NCI-H2227 (cell line): ENCODE data around the gene MEF2D.

Experiments
- DNase-seq: peaks from one replicate; lab custom pipeline; 2025; ENCODE audit not compliant: unreplicated experiment; lab: John Stamatoyannopoulos, UW

MEF2D gene

DNA sequence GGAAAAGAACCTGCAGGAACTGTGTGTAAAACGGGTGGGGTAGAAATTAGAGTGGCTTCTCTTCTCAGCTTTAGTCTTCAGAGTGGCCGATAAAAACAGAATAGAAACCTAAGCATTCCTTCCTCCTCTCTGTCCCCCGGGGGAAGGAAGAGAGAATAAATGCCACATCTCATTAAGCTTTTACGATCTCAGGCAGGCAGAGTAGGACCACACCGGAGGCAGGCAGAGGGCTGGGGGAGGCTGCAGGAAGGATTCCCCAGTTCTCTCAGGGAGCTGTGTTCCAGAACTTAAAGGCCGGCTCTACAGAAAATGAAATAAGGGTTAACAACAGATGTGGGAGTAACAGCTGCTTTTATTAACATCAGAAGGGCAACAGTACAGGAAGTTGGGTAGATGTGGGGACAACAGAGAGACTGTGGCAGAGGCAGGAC is 24.5 kb upstream of the MEF2D start:
- DNase-seq: no peak

GRCh38 chr1:156524481-156524869 is 23.9 kb upstream of the MEF2D start:
- no peak for DNase-seq

DNA sequence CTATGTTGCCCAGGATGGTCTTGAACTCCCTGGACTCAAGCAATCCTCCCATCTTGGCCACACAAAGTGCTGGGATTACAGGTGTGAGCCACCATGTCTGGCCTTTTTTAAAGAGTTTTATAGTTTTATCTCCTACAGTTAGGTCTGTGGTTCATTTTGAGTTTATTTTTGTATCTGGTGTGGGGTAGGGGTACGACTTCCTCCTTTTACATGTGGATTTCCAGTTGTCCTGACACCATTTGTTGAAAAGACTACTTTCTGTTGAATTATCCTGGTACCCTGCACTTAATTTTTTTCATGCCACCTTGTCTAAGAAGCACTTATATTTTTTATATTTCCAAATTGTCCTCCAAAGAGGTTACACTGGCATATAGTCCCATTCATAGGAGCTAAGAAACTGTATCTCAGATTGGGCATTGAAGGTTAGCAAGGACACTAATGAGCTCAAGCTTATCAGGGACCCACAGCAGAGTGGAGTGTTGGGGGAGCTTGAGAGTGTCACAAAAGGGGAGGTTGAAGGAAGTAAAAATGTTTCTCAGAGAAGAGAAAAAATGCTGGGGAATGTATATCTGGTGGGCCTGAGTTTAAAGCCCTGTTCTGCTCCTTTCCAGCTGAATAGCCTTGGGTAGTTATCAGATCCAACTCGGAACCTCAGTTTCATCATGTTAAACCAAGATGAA is 23.4 kb upstream of the MEF2D start:
- no peak for DNase-seq

- no peak for DNase-seq
Measured at GRCh38 chr1:156522443-156522970, 21.9 kb upstream of the MEF2D start.

- no peak for DNase-seq
Measured at GRCh38 chr1:156517748-156518147, 17.2 kb upstream of the MEF2D start.

DNA sequence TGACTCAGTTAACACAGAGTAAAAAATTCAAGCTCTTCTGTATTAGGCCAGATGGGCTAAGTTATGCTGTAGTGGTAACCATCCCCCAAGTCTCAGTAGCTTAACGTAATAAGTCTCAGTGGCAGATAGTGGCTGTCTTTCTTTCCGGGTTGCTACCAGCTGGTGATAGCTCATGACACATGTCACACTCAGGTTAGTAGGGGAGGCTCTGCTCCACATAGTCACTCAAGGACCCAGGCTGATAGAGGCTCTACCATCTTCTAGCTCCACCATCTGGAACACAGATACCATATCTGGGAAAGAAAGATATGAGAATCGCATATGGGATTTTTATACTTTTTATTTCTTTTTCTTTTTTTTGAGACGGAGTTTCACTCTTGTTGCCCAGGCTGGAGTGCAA is 16.2 kb upstream of the MEF2D start:
- no peak for DNase-seq

GRCh38 chr1:156515956-156516355 is 15.4 kb upstream of the MEF2D start:
- no peak for DNase-seq

DNA sequence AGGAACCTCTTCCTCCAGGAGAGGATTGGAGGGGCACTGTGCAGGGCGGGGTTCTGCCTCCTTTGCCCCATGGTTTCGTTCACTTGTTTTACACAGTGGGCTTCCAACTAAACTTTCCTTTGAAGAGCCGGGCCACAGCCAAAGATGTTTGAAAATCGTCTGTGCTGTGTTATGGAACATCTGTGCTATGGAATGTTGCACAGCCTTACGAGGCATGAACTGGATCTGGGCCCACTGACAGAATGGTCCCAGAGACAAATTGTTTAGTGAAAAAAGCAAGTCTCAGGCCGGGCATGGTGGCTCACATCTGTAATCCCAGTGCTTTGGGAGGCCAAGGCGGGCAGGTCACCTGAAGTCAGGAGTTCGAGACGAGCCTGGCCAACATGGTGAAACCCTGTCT is 12.6 kb upstream of the MEF2D start:
- no peak for DNase-seq

GRCh38 chr1:156511644-156512043 is 11.1 kb upstream of the MEF2D start:
- DNase-seq: no peak

GRCh38 chr1:156510709-156511108 is 10.1 kb upstream of the MEF2D start:
- DNase-seq: no peak

DNA sequence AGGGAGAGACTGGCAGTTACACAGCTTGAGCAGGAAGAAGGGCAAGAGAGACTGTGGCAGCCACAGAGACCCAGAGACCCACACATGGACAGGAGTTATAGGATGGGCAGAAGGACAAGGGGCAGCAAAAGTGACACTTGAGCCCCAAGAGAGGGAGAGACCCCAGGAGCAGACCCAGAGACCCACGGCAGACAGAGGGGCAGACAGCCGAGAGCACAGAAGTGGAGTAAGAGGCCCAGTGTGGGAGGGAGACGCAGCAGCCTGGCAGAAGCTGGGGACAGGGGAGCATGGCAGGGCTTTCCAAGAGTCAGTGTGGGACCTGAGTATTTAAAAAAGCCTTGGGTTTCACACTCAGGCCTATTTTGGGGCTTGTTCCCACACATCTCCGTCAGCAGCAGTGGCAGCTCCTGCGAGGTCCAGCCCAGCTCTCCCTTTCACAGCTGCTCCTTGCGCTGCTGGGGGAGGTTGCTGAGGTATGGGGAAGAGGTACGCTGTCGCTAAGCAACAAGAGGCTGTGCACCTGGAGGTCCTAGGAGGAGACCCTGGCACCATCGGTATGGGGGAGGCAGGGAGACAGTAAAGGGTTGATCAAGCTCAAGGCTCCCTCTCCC is 9.0 kb upstream of the MEF2D start:
- DNase-seq: peak; percentile 15

DNA sequence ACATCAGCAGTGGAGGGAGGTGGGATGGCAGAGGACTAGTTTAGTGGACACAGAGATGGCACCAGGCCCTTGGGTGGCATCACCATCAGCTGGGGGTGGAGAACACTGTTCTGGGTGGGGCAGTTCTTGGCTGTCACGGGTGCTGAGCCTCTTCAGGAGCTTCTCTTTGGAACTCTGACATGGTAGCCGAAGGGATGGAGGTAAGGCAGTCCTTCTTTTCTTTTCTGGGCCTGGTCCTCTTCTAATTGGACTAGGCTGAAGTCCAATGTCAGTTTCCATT is 8.3 kb upstream of the MEF2D start:
- DNase-seq: no peak

DNA sequence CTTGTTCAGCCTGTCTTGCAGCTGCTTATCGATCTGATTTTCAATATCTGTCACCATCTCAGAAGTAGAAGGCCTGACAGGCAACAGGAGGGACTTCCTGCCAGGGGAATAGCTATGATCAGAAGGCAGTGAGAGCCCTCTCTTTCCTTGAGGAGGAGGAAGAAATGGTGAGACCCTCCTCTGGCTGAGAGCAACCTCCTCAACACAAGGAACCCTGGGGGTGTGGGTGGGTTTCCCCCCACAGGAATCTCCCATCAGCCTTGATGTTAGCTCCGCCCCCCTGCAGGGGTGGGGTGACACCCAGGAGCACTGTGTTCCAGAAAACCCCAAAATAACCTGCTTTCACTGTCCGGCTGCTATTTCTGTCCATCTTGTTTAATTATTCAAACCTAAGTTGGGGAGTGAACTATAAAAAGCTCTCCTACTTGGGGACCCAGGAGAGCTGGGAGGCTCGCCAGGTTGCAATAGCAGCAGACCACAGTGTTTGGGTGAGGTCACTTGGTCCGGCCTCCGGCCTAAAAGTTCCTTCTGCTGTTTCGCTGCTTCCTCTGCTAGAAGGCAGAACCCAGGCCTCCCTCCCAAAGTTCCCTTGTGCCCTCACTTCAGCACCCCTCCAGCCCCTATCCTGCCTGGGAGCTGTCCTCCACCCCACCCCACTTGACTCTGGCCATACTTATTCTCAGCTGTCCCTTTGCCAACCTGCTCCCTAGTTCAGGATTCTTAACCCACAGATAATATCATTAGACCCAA is 7.8 kb upstream of the MEF2D start:
- no peak for DNase-seq

DNA sequence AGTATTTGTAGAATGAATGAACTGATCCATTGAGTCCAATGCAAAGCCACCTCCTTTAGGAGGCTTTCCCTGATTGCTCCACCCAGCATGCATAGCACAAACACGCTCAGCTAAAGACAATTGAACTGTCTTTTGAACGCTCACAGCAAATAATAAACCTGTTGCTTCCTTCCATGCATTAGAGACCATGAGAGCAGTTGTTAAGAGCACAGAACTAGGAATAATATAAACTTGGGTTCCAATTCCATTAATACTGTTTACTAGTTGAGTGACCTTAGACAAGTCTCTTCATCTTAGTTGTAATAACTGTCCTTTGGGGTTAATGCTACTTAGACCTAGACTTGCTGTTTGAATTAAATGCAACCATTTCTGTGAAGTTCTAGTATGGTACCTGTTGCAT is 5.9 kb upstream of the MEF2D start:
- DNase-seq: no peak

DNA sequence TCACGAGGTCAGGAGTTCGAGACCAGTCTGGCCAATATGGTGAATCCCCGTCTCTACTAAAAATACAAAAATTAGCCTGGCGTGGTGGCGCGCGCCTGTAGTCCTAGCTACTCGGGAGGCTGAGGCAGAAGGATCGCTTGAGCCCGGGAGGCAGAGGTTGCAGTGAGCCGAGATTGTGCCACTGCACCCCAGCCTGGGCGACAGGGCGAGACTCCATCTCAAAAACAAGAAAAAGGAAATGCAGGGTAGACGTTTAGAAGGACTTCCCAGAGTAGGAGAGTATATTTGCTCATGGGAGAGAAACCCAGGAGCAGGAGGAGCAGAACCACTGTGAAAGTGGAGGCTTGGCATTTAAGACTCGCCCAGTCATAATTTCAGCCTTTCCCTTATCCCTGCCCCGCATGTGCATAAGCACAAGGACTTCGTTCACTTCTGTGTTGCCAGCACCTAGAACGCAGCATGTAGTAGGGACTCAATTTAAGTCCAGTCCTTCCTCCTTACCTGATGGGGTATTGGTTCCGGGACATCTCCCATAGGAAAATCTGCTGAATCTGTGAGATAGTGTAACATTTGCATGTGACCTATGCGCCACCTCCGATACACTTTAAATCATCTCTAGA is 5.2 kb upstream of the MEF2D start:
- no peak for DNase-seq

GRCh38 chr1:156504821-156505678 is 4.5 kb upstream of the MEF2D start:
- peak; percentile 98 for DNase-seq

- DNase-seq: peak; percentile 36
Measured at GRCh38 chr1:156504438-156504813, 3.9 kb upstream of the MEF2D start.

- no peak for DNase-seq
Measured at GRCh38 chr1:156503698-156504437, 3.3 kb upstream of the MEF2D start.

DNA sequence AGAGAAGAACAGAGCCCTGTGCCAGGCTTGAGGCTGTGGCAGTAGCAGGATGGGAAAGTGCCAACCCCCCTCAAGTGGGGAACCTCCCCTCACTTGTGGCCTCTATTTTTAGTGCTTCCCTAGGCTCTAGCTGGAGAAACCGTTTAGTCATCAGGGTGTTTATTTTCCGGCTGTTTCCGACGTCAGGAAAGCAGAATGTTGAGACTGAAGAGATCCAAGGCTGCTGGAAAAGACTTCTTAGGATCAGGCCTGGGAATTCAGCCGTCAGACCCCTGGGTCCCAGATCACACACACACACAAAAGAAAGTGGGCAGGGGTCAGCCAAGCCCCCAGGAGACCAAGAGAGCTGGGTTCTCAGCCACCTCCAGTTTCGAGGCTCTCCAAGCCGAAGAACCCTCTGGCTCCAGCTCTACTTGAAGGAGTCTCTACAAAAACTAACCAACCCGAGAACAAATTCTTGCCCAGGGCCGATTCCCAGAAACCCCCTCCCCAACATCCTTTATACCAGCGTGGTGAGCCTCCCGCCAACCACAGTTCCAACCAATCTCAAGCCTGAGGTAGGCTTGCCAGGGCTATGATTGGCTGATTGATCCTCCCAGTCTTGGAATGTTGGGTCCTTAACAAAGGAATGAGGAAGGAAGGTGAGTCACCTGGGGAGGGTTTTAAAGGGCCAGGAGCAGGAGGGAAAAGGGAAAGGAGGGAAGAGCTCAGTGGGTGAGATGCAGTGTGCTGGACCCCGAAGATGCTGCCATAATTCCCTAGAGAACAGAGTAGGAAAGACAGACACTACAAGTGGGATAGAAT is 2.5 kb upstream of the MEF2D start:
- DNase-seq: peak; percentile 32
